GM21447 (cell line): ENCODE data around the gene SLC39A9.
A peak's percentile ranks its signal among the peaks of the same experiment; 100 is the strongest.

ENCODE experiments used
- ATAC-seq: cut with Tn5 transposase; IDR thresholded peaks from one replicate; pipeline ENCODE4 v1.9.1; 2021; ENCODE audit not compliant: unreplicated experiment

The SLC39A9 gene

DNA sequence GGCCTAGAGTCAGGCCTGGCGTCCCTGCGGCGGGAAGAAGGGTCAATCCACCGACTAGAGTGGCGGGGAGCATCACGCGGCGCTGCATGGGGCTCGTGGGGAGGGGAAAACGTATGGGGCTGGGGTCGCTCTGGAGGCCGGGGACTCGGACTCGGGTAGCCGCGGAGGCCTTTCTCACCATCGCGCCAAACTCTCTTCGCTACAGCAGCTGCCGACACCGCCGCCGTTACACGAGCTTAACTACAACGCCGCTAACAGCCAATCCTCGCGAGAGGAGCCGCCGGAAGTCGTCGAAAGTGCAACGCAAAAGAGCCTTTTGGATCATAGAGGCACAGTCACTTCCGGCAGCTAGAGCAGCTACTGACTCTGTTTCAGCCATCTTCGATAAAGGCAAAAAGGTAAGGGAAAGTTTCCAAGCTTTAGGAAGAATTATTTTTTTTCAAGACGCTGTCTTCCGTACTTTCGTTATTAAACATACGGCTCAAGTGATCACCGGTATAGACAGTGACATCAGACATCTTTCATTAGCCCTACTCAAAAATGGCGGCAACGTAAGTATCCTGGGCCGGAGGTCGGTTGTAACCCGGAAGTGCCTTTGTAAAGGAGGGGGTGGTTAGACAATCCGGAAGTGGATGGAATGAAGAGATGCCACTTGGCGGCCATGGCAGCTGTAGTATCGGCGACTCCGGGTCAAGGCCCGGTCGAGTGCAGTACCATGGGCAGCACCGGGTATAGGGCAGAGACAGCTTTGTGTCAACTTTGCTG, at the start of gene SLC39A9, which contains the start of gene ERH:
Gene SLC39A9, plus strand, starts transcription at position 640 of the 765 bp plus-strand sequence. CDS start 678 bp downstream, outside the sequence.
Gene ERH, minus strand, starts transcription at position 247 of the 765 bp plus-strand sequence. Its CDS starts 66 bp downstream, at position 181.
- ATAC-seq = peak; percentile 90

GRCh38 chr14:69349091-69349777, 49.3 kb upstream of the SLC39A9 start:
- ATAC-seq = no peak

- no peak for ATAC-seq
Measured at GRCh38 chr14:69350892-69351291, 47.6 kb upstream of the SLC39A9 start.

- no peak for ATAC-seq
Measured at GRCh38 chr14:69351385-69351784, 47.1 kb upstream of the SLC39A9 start.

- no peak for ATAC-seq
Measured at GRCh38 chr14:69351911-69352310, 46.6 kb upstream of the SLC39A9 start.

DNA sequence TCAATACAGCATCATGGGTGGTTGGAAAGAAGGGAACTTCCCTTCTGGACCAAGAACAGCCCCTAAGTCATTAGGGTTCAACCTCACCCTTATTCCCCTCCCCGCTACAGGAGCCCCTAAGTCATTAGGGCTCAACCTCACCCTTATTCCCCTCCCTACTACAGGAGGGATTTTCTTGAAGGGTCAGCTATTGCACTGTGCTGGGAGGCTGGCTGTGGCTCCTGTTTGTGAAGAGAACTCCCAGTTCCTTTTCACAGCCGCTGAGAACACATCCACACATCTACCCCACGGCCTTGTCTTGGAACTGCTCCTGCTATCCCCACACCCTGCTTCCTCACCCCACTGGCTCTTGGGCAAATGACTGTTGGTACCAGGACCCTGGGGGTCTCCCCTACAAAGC, 45.3 kb upstream of the SLC39A9 start:
- no peak for ATAC-seq

DNA sequence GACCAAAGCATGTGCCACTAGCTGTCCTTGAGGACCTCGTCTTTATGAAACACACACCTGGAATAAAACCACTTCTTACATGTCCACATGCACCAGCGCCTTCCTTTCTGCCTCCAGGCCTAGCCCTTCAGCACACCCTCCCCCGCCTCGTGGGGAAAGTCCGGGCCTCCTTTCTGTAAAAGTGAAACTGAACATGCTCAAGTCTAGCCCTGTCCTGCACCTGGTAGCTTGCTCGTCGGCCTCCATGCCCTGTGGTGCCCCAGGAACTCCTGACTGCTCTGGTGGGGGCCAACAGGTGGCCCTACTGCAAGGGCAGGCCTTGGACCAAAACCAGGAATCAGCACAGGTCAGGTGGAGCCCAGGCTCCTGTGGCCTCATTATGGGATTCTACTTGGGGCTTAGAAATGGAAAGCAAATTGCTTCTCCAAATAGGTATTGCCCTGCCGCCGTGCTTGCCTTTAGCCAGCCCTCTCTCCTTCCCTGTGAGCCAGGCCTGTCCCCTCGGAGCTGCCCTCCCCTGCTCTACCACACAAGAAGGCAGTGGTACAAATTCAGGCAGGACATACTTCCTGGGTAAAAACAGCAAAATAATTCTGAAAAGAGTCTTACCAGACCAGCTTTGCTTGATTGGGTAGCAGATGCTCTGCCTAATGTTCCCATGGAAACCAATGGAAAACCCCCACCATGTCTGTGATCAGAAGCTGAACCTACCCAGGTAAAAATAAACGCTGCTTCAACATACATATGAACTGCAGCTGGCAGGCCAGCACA, 43.9 kb upstream of the SLC39A9 start:
- ATAC-seq = peak; percentile 92

DNA sequence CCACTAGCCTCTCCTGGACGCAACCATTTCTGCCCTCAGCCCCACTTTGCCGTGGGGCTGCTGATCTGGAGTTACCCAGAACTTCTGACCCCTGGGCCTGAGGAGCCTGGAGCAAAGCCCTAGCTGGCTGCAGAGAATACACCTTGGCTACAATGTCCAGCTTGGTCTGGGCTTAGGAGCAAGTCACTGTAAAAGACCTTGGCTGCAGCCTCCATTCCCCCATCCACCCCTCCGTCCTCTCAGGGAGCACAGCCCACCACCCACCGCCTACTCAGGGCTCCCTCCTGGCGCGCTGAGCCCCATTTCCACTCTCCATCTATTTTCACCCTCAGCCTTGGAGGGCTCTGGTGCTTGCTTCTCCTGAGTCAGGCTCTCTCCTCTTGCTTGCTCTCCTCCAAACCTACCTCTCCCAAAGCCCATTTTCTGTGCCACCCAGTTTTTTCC, 43.3 kb upstream of the SLC39A9 start:
- no peak for ATAC-seq

- no peak for ATAC-seq
Measured at GRCh38 chr14:69355607-69356281, 42.7 kb upstream of the SLC39A9 start.

- no peak for ATAC-seq
Measured at GRCh38 chr14:69356903-69357543, 41.5 kb upstream of the SLC39A9 start.

DNA sequence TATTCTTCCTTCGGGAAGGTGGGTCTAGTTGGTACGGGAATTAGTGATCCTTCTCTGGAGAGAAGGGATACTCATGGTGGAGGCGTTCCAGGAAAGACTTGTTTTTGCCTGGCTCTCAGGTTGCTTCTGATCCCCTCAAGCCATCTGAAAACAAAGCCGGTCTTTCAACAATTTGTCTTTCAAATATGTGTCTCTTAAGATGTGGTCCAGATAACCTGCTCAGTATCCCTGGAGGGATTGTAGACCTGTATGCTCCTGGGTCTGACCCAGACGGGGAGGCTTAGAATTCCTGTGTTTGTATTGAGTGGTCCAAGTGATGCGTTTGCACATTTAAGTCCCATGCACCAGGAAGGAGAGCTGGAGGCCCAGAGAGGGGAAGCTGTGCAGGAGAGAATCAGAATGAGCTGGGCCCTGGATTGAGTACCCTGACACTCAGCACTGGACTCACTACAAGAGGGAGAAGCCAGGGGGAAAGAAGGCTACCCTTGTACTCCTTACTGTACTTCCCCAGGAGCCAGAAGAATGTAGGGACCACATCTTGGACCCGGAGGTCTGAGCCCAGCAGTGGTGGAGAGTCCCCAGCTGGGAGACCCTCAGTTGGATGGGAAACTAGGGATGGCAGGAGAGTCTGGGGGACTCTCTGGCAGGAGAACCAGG, 40.8 kb upstream of the SLC39A9 start:
- ATAC-seq = no peak

DNA sequence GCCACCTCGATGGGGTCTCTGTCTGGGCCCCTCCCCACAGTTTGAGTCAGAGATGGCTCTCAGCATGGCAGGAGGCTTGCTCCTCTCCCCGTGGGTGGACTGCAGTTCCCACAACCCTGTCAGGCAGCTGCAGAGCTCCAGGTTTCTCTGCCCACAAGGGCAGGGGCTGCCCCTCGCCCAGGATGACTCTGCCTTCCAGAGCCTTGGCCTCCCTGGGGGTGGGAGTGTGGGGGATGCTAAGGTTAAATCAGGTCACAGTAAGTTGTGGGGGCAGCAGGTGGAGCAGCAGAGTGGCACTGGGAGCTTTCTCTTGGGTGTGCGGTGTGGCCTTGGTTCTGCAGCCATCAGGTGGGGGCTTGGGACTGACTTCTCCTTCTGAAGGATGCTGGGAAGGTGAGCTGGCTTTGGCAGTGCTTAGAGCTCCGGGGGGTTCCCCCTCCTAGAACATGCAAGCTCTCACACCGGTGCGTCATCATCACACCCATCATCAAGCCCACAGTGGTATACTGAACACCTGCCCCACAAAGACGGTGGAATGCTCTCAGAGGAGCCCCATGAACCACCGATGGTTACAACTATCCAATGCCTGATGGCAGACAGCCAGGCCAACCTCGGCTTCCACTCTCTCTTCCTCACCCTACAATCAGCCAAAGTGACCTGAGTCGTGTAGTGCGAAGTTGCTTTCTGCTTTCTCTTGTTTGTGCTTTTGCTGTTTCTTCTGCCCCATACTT, 40.1 kb upstream of the SLC39A9 start:
- no peak for ATAC-seq

DNA sequence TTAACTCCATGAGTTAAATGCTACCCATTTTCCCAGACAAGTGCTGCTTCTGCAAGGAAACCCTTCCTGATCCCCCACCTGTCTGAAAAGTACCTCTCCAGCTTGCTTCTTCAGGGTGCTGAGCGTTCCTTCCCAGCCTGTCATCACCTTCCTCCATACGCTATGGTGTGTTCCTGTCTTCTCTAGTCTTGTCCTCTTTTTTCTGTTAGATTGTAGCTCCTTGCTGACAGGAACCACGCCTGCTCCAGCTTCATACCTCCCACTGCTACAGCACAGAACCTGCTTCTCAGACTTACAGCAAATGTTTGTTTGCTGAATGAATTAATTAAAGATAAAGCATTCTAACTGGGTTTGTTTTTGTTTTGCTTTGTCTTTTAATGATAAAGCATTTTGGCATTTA, 39.5 kb upstream of the SLC39A9 start:
- no peak for ATAC-seq

DNA sequence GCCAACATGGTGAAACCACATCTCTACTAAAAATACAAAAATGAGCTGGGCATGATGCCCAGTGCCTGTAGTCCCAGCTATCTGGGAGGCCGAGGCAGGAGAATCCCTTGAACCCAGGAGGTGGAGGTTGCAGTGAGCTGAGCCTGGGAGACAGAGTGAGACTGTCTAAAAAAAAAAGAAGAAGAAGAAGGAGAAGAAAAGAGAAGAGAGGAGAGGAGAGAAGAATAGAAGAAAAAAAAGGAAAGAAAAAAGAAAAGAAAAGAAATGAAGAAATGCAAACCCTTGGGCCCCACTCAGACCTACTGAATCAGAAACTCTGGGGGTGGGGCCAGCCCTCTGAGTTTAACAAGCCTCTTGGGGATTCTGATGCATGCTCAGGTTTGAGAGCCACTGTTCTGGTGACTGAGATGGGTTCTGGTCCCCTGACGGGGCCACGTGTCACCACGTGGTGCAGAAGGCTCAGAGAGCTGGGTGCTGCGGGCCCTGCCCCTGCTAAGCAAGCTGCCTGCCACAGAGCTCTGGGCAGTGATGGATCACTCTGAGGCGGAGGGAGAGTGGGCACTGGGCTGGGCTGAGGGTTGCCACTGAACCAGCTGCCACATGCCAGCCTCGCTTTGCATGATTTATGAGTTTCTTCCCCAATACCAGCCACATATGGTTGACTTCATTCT, 37.9 kb upstream of the SLC39A9 start:
- ATAC-seq = no peak

GRCh38 chr14:69363055-69363454, 35.4 kb upstream of the SLC39A9 start:
- no peak for ATAC-seq

GRCh38 chr14:69363964-69364363, 34.5 kb upstream of the SLC39A9 start:
- ATAC-seq = no peak

DNA sequence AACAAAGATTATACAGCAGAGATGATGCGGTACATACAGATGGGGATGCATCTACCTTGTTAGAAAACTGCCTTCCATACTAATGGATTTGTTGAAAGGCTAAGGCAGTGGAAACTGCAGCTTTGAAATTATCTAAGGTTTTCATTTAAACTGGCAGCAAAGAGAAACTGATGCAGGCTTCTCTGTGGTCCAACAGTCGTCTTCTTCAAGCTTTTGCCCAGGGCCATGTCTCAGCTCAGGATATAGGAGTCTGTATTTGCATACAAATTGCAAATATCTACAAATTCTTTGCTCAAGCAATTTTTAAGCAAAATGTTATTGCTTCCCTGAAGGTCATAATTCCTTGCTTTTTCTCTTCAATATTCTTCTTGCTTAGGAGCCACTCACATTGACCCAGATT, 34.1 kb upstream of the SLC39A9 start:
- ATAC-seq = no peak

GRCh38 chr14:69366069-69366468, 32.4 kb upstream of the SLC39A9 start:
- no peak for ATAC-seq

DNA sequence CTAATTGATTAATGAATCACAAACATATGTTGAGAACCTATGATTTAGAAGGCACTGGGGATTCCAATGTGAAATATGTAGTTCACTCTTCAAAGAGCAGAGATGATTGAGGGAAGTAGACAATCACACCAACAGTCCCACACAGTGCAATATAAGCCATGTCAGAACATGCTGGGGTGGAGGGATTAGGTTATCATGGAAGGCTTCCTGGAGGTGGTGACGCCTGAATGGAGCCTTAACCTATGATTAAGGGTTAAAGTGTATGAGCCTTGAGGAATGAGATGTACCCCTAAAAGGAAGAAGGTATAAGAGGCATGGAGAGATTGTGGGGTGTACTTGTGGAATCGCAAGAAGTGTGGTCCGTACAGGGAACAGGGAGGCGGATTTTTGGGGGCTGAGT, 31.7 kb upstream of the SLC39A9 start:
- no peak for ATAC-seq
